IMR-90 (cell line): ENCODE data around the gene RRP36. TPM values are rescaled to one million over a fixed set of nuclear protein-coding genes. Genes with fewer than 3 reads are reported as not detected.

Experiments
- BHLHE40 ChIP-seq: fragments of 150-350 bp; IDR thresholded peaks from 2 replicates; pipeline ENCODE4 v1.6.1; 2016; ENCODE audit warnings: mild to moderate bottlenecking, low read depth, low read length
- CEBPB ChIP-seq: IDR thresholded peaks from 2 replicates; pipeline ENCODE4 v1.6.1; 2012; ENCODE audit warnings: low read depth, low read length, improper control_type of control experiment
- NFE2L2 ChIP-seq: fragments of 150-350 bp; IDR thresholded peaks from 2 replicates; pipeline ENCODE4 v1.6.1; 2016; ENCODE audit warnings: low read depth, mild to moderate bottlenecking, low read length
- polyA plus RNA-seq, 3 experiments: library from polyadenylated mRNA; depleted of rRNA; stranded (reverse); fragments of >200 nt; gene quantifications; 2 replicates each; pipeline ENCODE4 v1.2.3, GENCODE V29; 2012; ENCODE audit warnings: low replicate concordance in 1 of 3
- total RNA-seq: library from RNA; depleted of rRNA; stranded (reverse); fragments of >200 nt; gene quantifications from 2 replicates; pipeline ENCODE4 v1.2.3, GENCODE V29; 2012

RRP36 gene
- total and polyA plus RNA-seq, 2 of the 4 experiments (the other 2 are of a cell fraction) = 54.3 to 106 TPM

- no peak for TF ChIP-seq NFE2L2
- no peak for TF ChIP-seq BHLHE40
- 0 out of 2 replicates have a peak, but pooled peaks have one; percentile 33 for TF ChIP-seq CEBPB
Observed at GRCh38 chr6:43074847-43075669, 53.6 kb downstream of the RRP36 start (continued).
